Endodermal cell (in vitro differentiated cells): Measurements from ENCODE around the gene EPHA6. TPM values are rescaled to one million over a fixed set of nuclear protein-coding genes. Genes with fewer than 3 reads are reported as not detected.
"Not testable (repeated sequence)": the region's sequence is repeated elsewhere in the genome, so short reads cannot be mapped to it uniquely, and the experiment has no call there.

ENCODE experiments used
- DNase-seq: peaks from one replicate; pipeline ENCODE4 v3.0.0-alpha.2; 2017
- H3K27ac ChIP-seq: 2 replicates; pipeline ENCODE4 v1.5.1; 2013; ENCODE audit warnings: mild to moderate bottlenecking, low read depth, low read length, moderate library complexity
- H3K27me3 ChIP-seq: 2 replicates; pipeline ENCODE4 v1.6.1; 2013; ENCODE audit warnings: mild to moderate bottlenecking, low read length, moderate library complexity; ENCODE audit not compliant: insufficient read depth, control insufficient read depth, poor library complexity, severe bottlenecking
- H3K36me3 ChIP-seq: 2 replicates; pipeline ENCODE4 v1.7.0; 2013; ENCODE audit warnings: mild to moderate bottlenecking, low read length, moderate library complexity; ENCODE audit not compliant: control insufficient read depth, insufficient read depth
- H3K4me1 ChIP-seq: one replicate; pipeline ENCODE4 v1.7.0; 2013; ENCODE audit warnings: low read length; ENCODE audit not compliant: control insufficient read depth, insufficient read depth
- H3K4me3 ChIP-seq: 2 replicates; pipeline ENCODE4 v1.5.1; 2013; ENCODE audit warnings: mild to moderate bottlenecking, low read length, moderate library complexity
- H3K9ac ChIP-seq: 2 replicates; pipeline ENCODE4 v1.6.1; 2013; ENCODE audit warnings: mild to moderate bottlenecking, low read length, moderate library complexity; ENCODE audit not compliant: poor library complexity, severe bottlenecking; ENCODE audit errors: extremely low read depth
- H3K9me3 ChIP-seq: 2 replicates; pipeline ENCODE4 v1.6.1; 2013; ENCODE audit warnings: mild to moderate bottlenecking, low read length, moderate library complexity; ENCODE audit not compliant: control insufficient read depth
- H3K27ac Mint-ChIP-seq: 2 replicates; pipeline ENCODE4 v1.8.0; 2020; ENCODE audit warnings: mixed read lengths
- H3K27me3 Mint-ChIP-seq: 2 replicates; pipeline ENCODE4 v1.8.0; 2021; ENCODE audit warnings: mild to moderate bottlenecking, mixed read lengths; ENCODE audit not compliant: insufficient read depth
- H3K36me3 Mint-ChIP-seq: 2 replicates; pipeline ENCODE4 v1.8.0; 2020; ENCODE audit warnings: low read depth, mixed read lengths
- H3K4me1 Mint-ChIP-seq: 2 replicates; pipeline ENCODE4 v1.8.0; 2020; ENCODE audit warnings: mixed read lengths
- H3K4me3 Mint-ChIP-seq: 2 replicates; pipeline ENCODE4 v1.8.0; 2020; ENCODE audit warnings: mild to moderate bottlenecking, moderate library complexity, mixed read lengths
- H3K9me3 Mint-ChIP-seq: 2 replicates; pipeline ENCODE4 v1.8.0; 2020; ENCODE audit warnings: mild to moderate bottlenecking, mixed read lengths
- WGBS, 2 experiments: methylation state at CpG; one replicate each; pipeline versions ENCODE4 v1.1.5 to v1.1.7; 2013; ENCODE audit warnings: missing lambda C conversion rate in 2 of 2, mixed read lengths in 1 of 2; ENCODE audit not compliant: insufficient coverage in 1 of 2, insufficient read length in 1 of 2; 5-methylcytosine and 5-hydroxymethylcytosine counted together
- total RNA-seq, 2 donors: library from RNA; stranded (reverse); fragmentation: NEBNext Ultra II Directional in 1 of 2; extraction: Animal tissue kit (Norgen Biotek cat#: 25700) in 1 of 2; gene quantifications; 2 replicates in 1 of 2; 3 replicates in 1 of 2; pipeline ENCODE4 v1.2.1, GENCODE V29; 2021
- TF ChIP-seq, protein P1 (sequence below): fragments of 200-600 bp; sonication (generic); conservative IDR thresholded peaks from 2 replicates; pipeline ENCODE4 v1.5.0; 2021; ENCODE audit warnings: antibody characterized with exemption, mild to moderate bottlenecking

EPHA6 gene
- total RNA-seq, 2 donors from 2014 or later = 4.6 to 12.2 TPM

DNA sequence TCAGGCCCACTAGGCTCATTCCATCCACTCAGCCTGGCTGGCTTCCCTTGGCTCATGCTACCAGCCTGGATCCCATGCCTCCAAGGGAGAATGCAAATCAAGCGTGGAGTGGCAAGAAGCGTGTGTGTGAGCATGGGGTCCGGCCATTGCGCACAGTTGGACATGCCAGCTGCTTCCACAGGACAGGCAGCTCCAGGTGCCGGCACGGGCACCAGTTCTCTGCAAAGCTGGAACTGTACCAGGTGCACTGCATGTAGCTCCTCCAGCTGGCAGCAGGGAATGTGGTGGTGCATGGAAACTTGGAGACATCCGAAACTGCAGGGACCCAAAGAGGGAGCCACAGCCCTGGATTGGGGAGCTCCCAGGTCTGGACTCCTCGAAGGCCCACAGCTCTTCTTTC lies 449.8 kb downstream of the EPHA6 start:
- Histone ChIP-seq H3K36me3 (no peaks in the 10 kb centered on the region), H3K9ac (no peak overlapping the region), H3K9me3 (no peaks in the 10 kb centered on the region), H3K4me3 (no peak overlapping the region), H3K27ac (no peak overlapping the region), H3K27me3 (no peaks in the 10 kb centered on the region), H3K4me1 (peaks cover 13% of the 10 kb centered on the region)
- no peaks in the 10 kb centered on the region for H3K9me3 Mint-ChIP-seq
- peaks cover 37% of the 10 kb centered on the region for H3K4me1 Mint-ChIP-seq
- H3K27me3 Mint-ChIP-seq = no peaks in the 10 kb centered on the region
- H3K36me3 Mint-ChIP-seq = no peaks in the 10 kb centered on the region
- TF ChIP-seq, protein P1, sequence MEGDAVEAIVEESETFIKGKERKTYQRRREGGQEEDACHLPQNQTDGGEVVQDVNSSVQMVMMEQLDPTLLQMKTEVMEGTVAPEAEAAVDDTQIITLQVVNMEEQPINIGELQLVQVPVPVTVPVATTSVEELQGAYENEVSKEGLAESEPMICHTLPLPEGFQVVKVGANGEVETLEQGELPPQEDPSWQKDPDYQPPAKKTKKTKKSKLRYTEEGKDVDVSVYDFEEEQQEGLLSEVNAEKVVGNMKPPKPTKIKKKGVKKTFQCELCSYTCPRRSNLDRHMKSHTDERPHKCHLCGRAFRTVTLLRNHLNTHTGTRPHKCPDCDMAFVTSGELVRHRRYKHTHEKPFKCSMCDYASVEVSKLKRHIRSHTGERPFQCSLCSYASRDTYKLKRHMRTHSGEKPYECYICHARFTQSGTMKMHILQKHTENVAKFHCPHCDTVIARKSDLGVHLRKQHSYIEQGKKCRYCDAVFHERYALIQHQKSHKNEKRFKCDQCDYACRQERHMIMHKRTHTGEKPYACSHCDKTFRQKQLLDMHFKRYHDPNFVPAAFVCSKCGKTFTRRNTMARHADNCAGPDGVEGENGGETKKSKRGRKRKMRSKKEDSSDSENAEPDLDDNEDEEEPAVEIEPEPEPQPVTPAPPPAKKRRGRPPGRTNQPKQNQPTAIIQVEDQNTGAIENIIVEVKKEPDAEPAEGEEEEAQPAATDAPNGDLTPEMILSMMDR = no peak
- DNase-seq = no peak
- H3K4me3 Mint-ChIP-seq = no peak overlapping the region
- no peak overlapping the region for H3K27ac Mint-ChIP-seq
- WGBS, 2 experiments = 94 to 95% methylated on average over 5 to 8 of the region's 8 CpGs

DNA sequence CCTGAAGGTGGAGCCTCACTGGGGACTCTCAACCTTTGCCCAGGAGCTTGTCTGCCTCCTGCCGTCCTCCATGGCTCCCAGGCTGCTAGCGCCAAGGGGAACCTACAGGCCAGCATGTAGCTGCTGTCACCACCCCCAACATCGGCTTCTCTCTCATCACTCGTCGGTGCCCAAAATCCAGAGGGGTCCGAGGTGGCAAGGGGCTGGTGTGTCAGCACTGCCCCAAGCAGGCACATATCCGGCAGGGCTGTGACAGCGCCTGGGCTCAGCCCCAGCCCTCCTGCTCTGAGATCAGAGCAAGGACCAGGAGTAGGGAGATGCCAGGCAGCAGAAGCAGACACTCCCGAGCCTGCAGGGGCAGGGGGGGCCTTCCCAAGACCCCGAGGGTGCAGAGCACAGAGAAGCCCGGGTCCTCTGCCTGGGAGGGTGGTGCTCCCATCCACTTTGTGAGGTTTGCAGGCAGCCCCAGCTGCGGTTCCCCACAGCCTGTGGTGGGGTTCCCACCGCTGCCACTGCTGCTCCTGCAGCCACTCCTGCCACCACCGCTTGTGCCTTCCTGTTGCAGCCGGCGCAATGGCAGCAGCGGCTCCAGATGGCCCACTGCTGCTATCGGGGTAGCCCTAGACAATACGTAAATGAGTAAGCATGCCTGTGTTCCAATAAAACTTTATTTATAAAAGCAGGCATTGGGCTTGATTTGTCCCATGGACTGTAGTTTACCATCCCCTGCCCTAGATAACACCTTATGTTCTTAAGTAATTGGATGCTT lies 451.0 kb downstream of the EPHA6 start:
- no peaks in the 10 kb centered on the region for H3K36me3 Mint-ChIP-seq
- no peak overlapping the region for H3K27ac Mint-ChIP-seq
- H3K27me3 Mint-ChIP-seq = no peaks in the 10 kb centered on the region
- H3K4me3 ChIP-seq = no peak overlapping the region
- H3K27ac ChIP-seq = no peak overlapping the region
- H3K4me1 Mint-ChIP-seq = peaks cover 44% of the 10 kb centered on the region
- 95% methylated on average over 10 to 19 of the region's 19 CpGs for WGBS, 2 experiments
- no peak overlapping the region for H3K9ac ChIP-seq
- no peaks in the 10 kb centered on the region for H3K36me3 ChIP-seq
- H3K27me3 ChIP-seq = no peaks in the 10 kb centered on the region
- TF ChIP-seq, protein P1 = no peak
- H3K9me3 Mint-ChIP-seq = no peaks in the 10 kb centered on the region
- DNase-seq = no peak
- H3K4me3 Mint-ChIP-seq = no peak overlapping the region
- no peaks in the 10 kb centered on the region for H3K9me3 ChIP-seq
- H3K4me1 ChIP-seq = peaks cover 13% of the 10 kb centered on the region

DNA sequence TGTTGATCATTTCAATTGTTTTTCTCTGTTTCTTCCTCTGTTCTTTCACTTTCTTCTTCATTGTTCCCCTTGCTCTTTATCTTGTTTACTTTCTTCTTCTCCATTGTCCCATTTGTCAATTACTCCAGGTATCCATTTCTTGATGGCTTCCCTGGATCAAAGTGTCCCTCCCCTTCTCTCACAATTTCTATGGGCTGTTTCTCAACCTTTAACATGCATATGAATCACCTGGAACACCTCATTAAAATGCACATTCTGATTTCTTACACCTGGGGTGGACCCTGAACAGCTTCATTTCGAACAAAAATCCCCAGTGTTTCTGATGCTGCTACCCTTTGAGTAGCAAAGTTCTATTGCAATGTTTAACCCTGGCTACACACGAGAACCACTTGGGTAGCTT lies 454.8 kb downstream of the EPHA6 start:
- Histone ChIP-seq H3K36me3 (no peaks in the 10 kb centered on the region), H3K9me3 (no peaks in the 10 kb centered on the region), H3K27ac (no peak overlapping the region), H3K9ac (no peak overlapping the region), H3K4me3 (peak overlapping the region; percentile 26), H3K27me3 (no peaks in the 10 kb centered on the region), H3K4me1 (peaks cover 13% of the 10 kb centered on the region)
- no peaks in the 10 kb centered on the region for H3K9me3 Mint-ChIP-seq
- WGBS, 2 experiments = 33 to 35% methylated on average over 2 of the region's 2 CpGs
- peak; percentile 63 for DNase-seq
- peak overlapping the region; percentile 3 for H3K4me3 Mint-ChIP-seq
- peak overlapping the region; percentile 69 for H3K27ac Mint-ChIP-seq
- peaks cover 55% of the 10 kb centered on the region for H3K4me1 Mint-ChIP-seq
- TF ChIP-seq, protein P1 = no peak
- peaks cover 2% of the 10 kb centered on the region for H3K36me3 Mint-ChIP-seq
- H3K27me3 Mint-ChIP-seq = no peaks in the 10 kb centered on the region

DNA sequence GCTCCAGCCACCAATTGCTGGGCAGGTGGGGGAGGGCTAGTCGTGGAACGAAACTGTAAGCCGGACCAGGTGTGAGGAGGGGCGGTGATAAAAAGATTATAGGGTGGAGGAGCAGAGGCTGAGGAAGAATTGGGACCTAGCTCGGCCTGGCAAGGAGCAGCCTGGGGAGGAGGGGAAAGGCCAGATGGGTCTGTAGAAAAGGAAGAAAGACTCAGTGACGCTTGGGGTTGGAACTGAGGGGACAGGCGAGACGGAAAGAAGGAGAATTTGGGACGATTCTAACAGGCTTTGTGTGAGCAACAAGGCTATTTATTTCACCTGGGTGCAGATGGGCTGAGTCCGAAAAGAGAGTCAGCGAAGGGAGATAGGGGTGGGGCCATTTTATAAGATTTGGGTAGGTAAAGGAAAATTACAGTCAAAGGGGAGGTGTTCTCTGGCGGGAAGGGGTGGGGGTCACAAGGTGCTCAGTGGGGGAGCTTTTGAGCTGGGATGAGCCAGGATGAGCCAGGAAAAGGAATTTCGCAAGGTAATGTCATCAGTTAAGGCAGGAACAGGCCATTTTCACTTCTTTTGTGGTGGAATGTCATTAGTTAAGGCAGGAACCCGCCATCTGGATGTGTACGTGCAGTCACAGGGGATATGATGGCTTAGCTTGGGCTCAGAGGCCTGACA lies 462.6 kb downstream of the EPHA6 start:
- H3K27me3 Mint-ChIP-seq, H3K36me3 Mint-ChIP-seq, H3K27ac ChIP-seq, H3K27me3 ChIP-seq, H3K9me3 ChIP-seq, H3K9ac ChIP-seq, H3K4me3 ChIP-seq, H3K4me1 ChIP-seq, H3K9me3 Mint-ChIP-seq, H3K36me3 ChIP-seq: not testable (repeated sequence)
- DNase-seq = peak; percentile 85
- H3K4me3 Mint-ChIP-seq = peak overlapping the region; percentile 50
- peak overlapping the region; percentile 98 for H3K27ac Mint-ChIP-seq
- peaks cover 66% of the 10 kb centered on the region for H3K4me1 Mint-ChIP-seq
- WGBS, 2 experiments = 49 to 65% methylated on average over 9 to 15 of the region's 15 CpGs
